ENCODE measurements around the gene DUSP16. TPM values are rescaled to one million over a fixed set of nuclear protein-coding genes. Genes with fewer than 3 reads are reported as not detected.

The DUSP16 gene
- total RNA-seq, 1 donor from 2014 or later = 19.3 TPM

- no peak for DNase-seq (ENCODE audit: low read depth)
- no peak for TF ChIP-seq CTCF (conservative IDR thresholded peaks at IDR 0.05; ENCODE audit: low read depth, low read length)
- H3K4me3 ChIP-seq (ENCODE audit: low read depth, low read length) = no peak overlapping the region
Observed at GRCh38 chr12:12445165-12445881, 117.3 kb downstream of the DUSP16 start.

GRCh38 chr12:12443431-12443878 lies 119.2 kb downstream of the DUSP16 start:
- TF ChIP-seq CTCF (conservative IDR thresholded peaks at IDR 0.05; ENCODE audit: low read depth, low read length) = no peak
- no peak for DNase-seq (ENCODE audit: low read depth)
- H3K4me3 ChIP-seq (ENCODE audit: low read depth, low read length) = no peak overlapping the region

- DNase-seq (ENCODE audit: low read depth) = no peak
- TF ChIP-seq CTCF (conservative IDR thresholded peaks at IDR 0.05; ENCODE audit: low read depth, low read length) = no peak
- H3K4me3 ChIP-seq (ENCODE audit: low read depth, low read length) = no peak overlapping the region
Observed at GRCh38 chr12:12442548-12443071, 120.1 kb downstream of the DUSP16 start.

GRCh38 chr12:12441843-12442461 lies 120.7 kb downstream of the DUSP16 start:
- no peak for TF ChIP-seq CTCF (conservative IDR thresholded peaks at IDR 0.05; ENCODE audit: low read depth, low read length)
- H3K4me3 ChIP-seq (ENCODE audit: low read depth, low read length) = no peak overlapping the region
- no peak for DNase-seq (ENCODE audit: low read depth)

- TF ChIP-seq CTCF (conservative IDR thresholded peaks at IDR 0.05; ENCODE audit: low read depth, low read length) = no peak
- DNase-seq (ENCODE audit: low read depth) = no peak
Observed at GRCh38 chr12:12441429-12441807, 121.2 kb downstream of the DUSP16 start.

GRCh38 chr12:12440784-12441428 lies 121.8 kb downstream of the DUSP16 start:
- DNase-seq (ENCODE audit: low read depth) = no peak
- TF ChIP-seq CTCF (conservative IDR thresholded peaks at IDR 0.05; ENCODE audit: low read depth, low read length) = no peak
- H3K4me3 ChIP-seq (ENCODE audit: low read depth, low read length) = no peak overlapping the region

More at GRCh38 chr12:12441429-12441807, 121.2 kb downstream of the DUSP16 start:
- H3K4me3 ChIP-seq (ENCODE audit: low read depth, low read length) = no peak overlapping the region

All from epithelial cell of proximal tubule (primary cell).